NCI-H82 treated with DMSO at 0.1 percent for 48 hours (cell line): ENCODE data around the gene XPNPEP2.

Source experiments
- DNase-seq: peaks from one replicate; lab custom pipeline; 2025; ENCODE audit not compliant: unreplicated experiment; lab: John Stamatoyannopoulos, UW

The XPNPEP2 gene

GRCh38 chrX:129777218-129778030, 38.6 kb downstream of the XPNPEP2 start:
- no peak for DNase-seq

DNA sequence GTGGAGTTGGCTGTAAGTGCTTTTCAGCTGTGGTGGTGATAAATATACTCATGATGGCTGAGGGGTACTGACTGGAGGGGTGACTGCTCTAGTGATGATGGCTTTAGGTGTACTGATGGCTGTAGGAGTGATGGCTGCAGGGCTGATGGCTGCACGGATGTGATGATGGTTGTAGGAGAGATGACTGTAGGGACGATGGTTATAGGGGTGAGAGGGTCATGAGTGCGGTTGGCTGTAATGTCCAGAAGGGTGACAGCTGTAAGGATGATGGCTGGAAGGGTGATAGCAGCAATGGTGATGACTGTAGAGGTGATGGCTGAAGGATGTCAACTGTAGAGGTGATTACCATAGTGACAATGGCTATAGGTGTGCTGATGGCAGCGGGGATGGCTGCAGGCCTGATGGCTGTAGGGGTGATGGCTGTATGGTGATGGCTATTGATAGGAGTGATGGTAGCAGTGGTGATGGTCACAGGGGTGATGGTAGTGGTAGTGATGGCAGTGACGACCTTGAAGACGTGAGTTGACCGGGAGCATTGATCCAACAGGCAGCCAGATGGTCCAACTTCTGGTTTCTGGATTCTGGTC, 40.4 kb downstream of the XPNPEP2 start:
- no peak for DNase-seq

GRCh38 chrX:129779747-129780146, 41.0 kb downstream of the XPNPEP2 start, which contains the start of gene SASH3:
TSS of gene SASH3 (plus strand) at chrX:129779949. CDS start at chrX:129780098, 149 bp downstream.
- DNase-seq = no peak

DNA sequence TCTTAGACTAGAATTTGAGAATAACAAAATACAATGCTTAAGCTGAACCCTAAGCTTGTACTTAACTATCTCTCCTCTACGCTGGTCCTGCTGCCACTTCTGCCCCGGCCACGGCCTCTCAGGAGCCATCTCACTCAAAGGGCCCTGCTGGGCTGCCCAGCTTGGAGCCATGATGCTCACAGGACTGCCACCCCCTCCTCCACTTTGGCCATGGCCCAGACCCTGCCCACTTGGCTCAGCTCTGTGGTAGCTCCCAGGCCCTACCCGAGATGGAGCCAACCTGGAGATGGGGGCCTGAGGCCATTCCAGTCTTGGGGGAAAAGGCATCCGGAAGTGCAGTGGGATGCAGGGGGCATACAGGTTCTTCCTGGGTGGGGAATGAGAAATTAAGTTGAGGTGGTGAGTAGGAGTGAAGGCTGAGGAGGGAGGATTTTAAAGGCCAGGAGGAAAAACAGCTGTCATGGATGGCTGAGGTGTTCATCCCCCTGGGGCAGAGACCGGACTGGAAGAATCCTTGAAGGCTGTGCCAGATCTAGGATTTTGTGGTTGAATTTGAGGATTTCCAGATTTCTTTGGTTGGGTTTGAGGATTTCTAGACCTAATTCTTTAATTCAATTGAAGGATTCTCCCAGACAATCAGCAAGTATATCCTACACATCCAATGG, 41.8 kb downstream of the XPNPEP2 start:
- no peak for DNase-seq

GRCh38 chrX:129781134-129781672, 42.4 kb downstream of the XPNPEP2 start:
- no peak for DNase-seq

DNA sequence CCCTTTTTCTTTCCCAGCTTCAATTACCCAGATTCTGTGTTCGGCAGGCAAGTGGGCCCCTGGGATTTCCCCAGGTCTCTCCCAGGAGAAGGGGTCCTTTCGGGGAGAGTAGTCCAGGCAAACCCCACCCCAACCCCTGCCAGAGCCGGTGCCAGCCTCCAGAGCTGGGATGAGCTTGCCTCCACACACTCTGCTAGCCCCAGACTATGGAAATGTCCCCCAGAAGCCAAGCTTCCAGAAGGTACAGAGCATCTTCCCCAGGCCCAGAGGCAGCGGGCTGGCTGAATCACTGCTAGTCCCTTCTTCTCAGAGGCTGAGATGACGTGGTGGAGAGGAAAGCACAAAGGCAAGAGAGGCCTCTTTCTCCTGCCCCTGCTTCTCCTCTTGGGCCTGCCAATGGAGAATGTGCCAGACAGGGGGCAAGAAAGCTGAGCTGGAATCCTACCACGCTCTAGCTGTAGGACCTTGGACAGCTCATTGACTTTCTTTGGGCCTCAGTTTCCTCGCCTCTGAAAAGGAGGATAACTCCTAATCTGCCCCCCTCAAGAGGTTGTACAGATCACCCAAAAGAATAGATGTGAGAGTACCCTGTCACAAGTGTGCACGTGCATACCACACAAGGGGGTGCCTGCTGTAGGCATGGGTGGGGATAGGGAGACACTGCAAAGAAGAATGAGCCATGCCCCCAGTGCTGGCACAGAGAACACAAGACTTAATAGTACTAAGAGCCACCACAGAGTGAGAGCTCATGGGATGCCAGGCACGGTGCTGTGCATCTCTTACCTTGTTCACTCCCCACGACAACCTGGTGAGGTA, 43.1 kb downstream of the XPNPEP2 start:
- no peak for DNase-seq

- DNase-seq = no peak
These were observed 43.9 kb downstream of the XPNPEP2 start for GRCh38 chrX:129782706-129783105.

GRCh38 chrX:129783291-129783713, 44.5 kb downstream of the XPNPEP2 start:
- no peak for DNase-seq

- DNase-seq = no peak
These were observed 45.6 kb downstream of the XPNPEP2 start for GRCh38 chrX:129784371-129784770.

DNA sequence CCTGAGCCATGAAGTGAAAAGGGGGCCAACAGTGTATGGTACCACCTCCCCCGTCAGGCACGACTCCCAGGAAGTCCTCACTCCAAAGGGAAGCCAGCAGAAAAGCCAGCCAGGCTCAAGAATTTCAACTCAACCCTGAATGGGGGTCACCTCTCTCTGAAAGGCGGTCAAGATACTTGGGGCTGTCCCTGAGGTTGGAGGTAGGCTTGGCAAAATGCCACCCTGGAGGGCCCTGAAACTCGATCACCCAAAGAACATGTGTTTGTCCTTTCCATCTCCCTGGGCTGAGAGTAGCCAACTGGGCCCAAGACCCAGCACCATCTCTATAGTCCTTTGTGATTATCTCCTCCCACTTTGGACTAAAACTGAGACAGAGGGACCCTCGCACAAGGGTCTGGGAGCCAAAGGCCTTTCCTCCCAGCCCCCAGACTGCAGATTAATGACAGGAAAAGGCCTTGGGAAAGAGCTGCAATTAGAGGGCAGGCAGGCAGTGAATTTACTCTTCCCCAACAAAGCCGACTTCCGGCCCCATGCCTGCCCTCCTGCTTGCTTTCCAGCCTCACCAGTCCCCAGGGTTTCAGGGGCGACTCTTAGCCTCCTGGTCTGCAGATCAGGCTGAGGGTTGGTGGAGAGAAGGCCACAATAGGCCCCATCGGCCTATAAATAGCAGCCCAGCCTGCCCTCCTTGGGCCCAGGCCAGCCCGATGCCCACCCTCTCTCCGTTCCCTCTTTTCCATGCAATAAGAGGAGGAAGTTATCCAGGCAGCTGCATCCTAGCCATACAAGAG, 46.6 kb downstream of the XPNPEP2 start:
- DNase-seq = no peak

DNA sequence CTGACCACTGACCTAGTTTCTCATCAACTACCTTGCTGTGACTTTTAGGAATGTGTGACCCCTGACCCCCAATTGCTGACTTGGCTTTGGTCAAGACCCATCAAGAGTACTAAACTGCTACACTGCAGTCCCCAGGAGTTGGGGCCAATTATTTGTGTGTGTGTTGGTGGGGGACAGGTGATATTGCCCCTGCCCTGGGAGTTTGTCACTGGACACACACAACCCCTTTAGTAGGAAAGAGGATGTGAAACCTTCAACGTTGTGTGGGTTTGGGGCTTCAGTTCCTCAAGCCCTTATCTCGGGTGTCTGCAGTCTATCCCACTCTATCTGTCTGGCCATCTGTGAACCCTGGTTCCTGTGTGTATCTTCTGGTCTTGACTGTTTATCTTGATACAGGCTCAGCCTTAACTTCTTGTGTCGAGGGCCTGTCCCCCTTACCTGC, 47.5 kb downstream of the XPNPEP2 start:
- no peak for DNase-seq

GRCh38 chrX:129787336-129788055, 48.7 kb downstream of the XPNPEP2 start:
- DNase-seq = no peak

- DNase-seq = no peak
These were observed 49.7 kb downstream of the XPNPEP2 start for GRCh38 chrX:129788527-129788926.

- no peak for DNase-seq
These were observed 51.4 kb downstream of the XPNPEP2 start for GRCh38 chrX:129790146-129790545.

DNA sequence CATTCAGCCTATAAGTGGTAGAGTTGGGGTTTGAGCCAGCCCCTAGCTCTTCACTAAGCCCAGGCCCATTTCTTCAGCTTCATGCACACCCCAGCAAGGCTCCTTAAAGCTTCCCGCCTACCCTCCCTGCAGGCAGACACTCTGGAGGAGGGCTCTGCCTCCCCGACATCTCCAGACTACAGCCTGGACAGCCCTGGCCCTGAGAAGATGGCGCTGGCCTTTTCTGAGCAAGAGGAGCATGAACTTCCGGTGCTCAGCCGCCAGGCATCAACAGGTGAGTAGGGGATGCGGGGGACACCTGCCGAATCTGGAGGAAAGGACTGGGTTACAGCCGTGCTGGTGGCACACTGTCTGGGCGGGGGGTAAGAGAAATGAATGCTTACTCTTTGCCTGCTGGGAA, 52.0 kb downstream of the XPNPEP2 start:
- DNase-seq = no peak

GRCh38 chrX:129791336-129791735, 52.6 kb downstream of the XPNPEP2 start:
- DNase-seq = no peak

DNA sequence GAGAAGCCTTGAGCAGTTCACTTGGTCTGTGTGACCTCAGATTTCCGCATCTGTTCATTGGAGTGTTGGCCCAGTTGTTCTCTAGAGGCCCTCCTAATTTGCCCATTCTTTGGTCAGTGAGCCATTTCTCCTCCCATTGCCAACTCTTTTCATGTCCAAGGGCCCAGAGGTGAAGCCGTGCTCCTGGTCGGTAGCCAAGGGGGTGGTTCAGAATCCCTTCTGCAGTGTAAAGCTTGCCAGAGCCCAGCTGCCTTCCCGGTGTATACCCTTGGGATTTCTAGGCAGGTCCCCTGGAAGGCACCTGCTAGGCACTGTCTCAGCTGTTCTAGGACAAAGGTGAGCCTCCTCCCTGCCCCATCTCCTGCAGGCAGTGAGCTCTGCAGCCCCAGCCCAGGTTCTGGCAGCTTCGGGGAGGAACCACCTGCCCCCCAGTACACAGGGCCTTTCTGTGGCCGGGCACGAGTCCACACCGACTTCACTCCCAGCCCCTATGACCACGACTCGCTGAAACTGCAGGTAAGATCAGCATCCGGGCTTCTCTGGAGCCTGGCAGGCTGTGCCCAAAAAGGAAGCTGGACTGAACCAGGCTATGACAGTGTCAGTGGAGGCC, 53.3 kb downstream of the XPNPEP2 start:
- no peak for DNase-seq

DNA sequence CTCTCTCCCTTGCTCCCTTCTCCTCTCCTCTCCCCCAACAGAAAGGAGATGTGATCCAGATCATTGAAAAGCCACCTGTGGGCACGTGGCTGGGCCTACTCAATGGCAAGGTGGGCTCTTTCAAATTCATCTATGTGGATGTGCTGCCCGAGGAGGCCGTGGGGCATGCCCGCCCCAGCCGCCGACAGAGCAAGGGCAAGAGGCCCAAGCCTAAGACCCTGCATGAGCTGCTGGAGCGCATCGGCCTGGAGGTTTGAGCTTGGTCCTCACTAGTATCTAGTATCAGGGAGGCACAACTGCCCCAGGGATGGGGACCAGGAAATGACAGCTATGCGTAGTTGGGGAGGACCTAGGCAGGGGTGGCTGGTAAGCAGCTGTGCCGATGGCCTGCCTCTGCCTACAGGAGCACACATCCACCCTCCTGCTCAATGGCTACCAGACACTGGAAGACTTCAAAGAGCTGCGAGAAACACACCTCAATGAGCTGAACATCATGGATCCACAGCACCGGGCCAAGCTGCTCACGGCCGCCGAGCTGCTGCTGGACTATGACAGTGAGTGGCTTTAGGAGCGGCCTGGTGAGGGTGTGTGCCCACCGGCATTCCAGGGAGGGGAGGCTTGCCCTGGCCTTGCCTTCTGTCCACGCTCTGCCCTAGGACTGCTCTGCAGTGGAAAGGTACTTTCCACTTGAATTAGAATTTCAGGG, 54.0 kb downstream of the XPNPEP2 start:
- DNase-seq = no peak
